Thoracic aorta (tissue), 2 donors: ENCODE measurements around the gene NHP2. TPM values are rescaled to one million over a fixed set of nuclear protein-coding genes. Genes with fewer than 3 reads are reported as not detected.

Experiments
- ATAC-seq: fragments of 150-250 bp; one replicate; pipeline ENCODE4 v1.8.0; 2017; ENCODE audit warnings: low read depth; ENCODE audit not compliant: insufficient number of reproducible peaks, low FRiP score
- DNase-seq: peaks from one replicate; pipeline ENCODE4 v3.0.0-alpha.2; 2020; ENCODE audit warnings: low spot score
- H3K27ac ChIP-seq, 2 donors: fragments of 200-600 bp; sonication (generic); 1 replicate in 1 of 2; 2 replicates in 1 of 2; pipeline ENCODE4 v1.5.1; 2016; ENCODE audit warnings: mild to moderate bottlenecking in 2 of 2, moderate library complexity in 2 of 2
- H3K27me3 ChIP-seq: fragments of 200-600 bp; sonication (generic); replicated peaks from 2 replicates; pipeline ENCODE4 v1.6.0; 2016; ENCODE audit warnings: mild to moderate bottlenecking; ENCODE audit not compliant: insufficient read depth
- H3K36me3 ChIP-seq: fragments of 200-600 bp; sonication (generic); one replicate; pipeline ENCODE4 v1.5.1; 2016
- H3K4me1 ChIP-seq, 2 donors: fragments of 200-600 bp; sonication (generic); 1 replicate in 1 of 2; 2 replicates in 1 of 2; pipeline versions ENCODE4 v1.5.1 to v1.6.0; 2016; ENCODE audit warnings: low read depth in 2 of 2, mild to moderate bottlenecking in 1 of 2; ENCODE audit not compliant: control insufficient read depth in 1 of 2
- H3K4me3 ChIP-seq: fragments of 200-600 bp; sonication (generic); 2 replicates; pipeline ENCODE4 v1.5.1; 2016; ENCODE audit warnings: mild to moderate bottlenecking
- H3K9me3 ChIP-seq: fragments of 200-600 bp; sonication (generic); 2 replicates; pipeline ENCODE4 v1.5.1; 2016
- CTCF ChIP-seq: fragments of 200-600 bp; sonication (generic); IDR thresholded peaks from one replicate; pipeline ENCODE4 v1.5.1; 2019; ENCODE audit warnings: antibody characterized with exemption
- total RNA-seq, 2 donors: library from RNA; depleted of rRNA; stranded (reverse); fragments of >200 nt; gene quantifications; one replicate each; pipeline versions ENCODE4 v1.1.0 to v1.2.3, GENCODE V29; 2016

NHP2 gene
- total RNA-seq, 2 donors from 2014 or later: 99.4 to 107 TPM

- Histone ChIP-seq H3K27me3 (no peaks in the 10 kb centered on the region), H3K36me3 (no peaks in the 10 kb centered on the region), H3K4me1 (no peaks in the 10 kb centered on the region), H3K9me3 (no peaks in the 10 kb centered on the region), H3K4me3 (no peak overlapping the region), H3K27ac (no peak overlapping the region)
- TF ChIP-seq CTCF: no peak
- no peak for ATAC-seq
- no peak for DNase-seq
Observed at GRCh38 chr5:178189433-178189832, 35.7 kb upstream of the NHP2 start.

GRCh38 chr5:178187014-178187413 is 33.3 kb upstream of the NHP2 start, which contains the start of gene GMCL2:
TSS of gene GMCL2 (minus strand) at chr5:178187371. CDS start at chr5:178187299, 72 bp downstream.
- H3K27ac ChIP-seq: no peak within 1 kb of the TSS
- DNase-seq (no peak), ATAC-seq (no peak)
- H3K4me1 ChIP-seq: no peaks in the 10 kb centered on the region
- no peaks in the 10 kb centered on the region for H3K36me3 ChIP-seq
- H3K9me3 ChIP-seq: no peaks in the 10 kb centered on the region
- no peak within 1 kb of the TSS for H3K4me3 ChIP-seq
- H3K27me3 ChIP-seq: no peaks in the 10 kb centered on the region
- TF ChIP-seq CTCF: no peak

GRCh38 chr5:178186427-178186826 is 32.7 kb upstream of the NHP2 start:
- no peak for TF ChIP-seq CTCF
- Histone ChIP-seq H3K4me3 (no peak overlapping the region), H3K27ac (no peak overlapping the region), H3K36me3 (no peaks in the 10 kb centered on the region), H3K9me3 (no peaks in the 10 kb centered on the region), H3K27me3 (no peaks in the 10 kb centered on the region), H3K4me1 (no peaks in the 10 kb centered on the region)
- DNase-seq: no peak
- ATAC-seq: no peak

DNA sequence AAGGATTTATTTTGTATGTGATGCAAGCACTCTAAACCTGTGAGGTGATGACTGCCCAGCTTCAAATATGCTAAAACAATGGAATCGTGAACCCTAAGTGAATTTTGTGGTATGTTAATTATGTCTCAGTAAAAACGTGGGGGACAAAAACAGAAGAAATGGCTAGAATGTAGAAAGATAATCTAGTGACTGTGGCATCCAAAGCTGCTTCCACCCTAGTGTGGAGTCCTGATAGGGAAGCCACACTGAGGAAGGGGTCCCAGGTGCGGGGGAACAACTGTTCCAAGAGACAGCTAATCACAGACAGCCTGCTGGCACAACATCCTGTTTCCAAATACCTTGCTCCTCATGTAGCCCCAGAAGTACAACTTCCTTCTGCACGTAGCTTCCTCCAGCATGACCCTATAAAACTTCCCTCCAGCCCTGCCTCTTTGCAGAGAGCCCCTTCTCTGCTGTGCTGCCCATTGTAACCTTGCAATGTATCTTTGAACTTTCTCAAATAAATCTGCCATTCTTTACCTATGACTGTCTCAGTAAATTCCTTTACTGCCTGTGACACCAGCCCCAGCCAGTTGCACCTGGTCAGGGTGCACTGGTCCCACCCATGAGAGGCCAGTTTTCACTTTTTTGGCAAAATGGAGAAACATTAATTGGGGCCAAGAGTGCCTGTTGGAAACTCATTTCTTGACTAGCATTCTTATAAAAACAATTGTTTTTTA is 28.6 kb upstream of the NHP2 start:
- no peak overlapping the region for H3K4me3 ChIP-seq
- no peaks in the 10 kb centered on the region for H3K4me1 ChIP-seq
- H3K36me3 ChIP-seq: no peaks in the 10 kb centered on the region
- DNase-seq (no peak), ATAC-seq (no peak)
- no peaks in the 10 kb centered on the region for H3K27me3 ChIP-seq
- no peak for TF ChIP-seq CTCF
- H3K27ac ChIP-seq: no peak overlapping the region
- H3K9me3 ChIP-seq: no peaks in the 10 kb centered on the region

- ATAC-seq (no peak), DNase-seq (no peak)
- no peaks in the 10 kb centered on the region for H3K9me3 ChIP-seq
- H3K36me3 ChIP-seq: no peaks in the 10 kb centered on the region
- no peak for TF ChIP-seq CTCF
- H3K27ac ChIP-seq: no peak overlapping the region
- no peaks in the 10 kb centered on the region for H3K4me1 ChIP-seq
- no peaks in the 10 kb centered on the region for H3K27me3 ChIP-seq
- H3K4me3 ChIP-seq: no peak overlapping the region
Observed at GRCh38 chr5:178180141-178180863, 26.6 kb upstream of the NHP2 start.
